HepG2 (cell line): ENCODE data around the gene SEM1. TPM values are rescaled to one million over a fixed set of nuclear protein-coding genes. Genes with fewer than 3 reads are reported as not detected.

Source experiments
- ATAC-seq: fragments of 200-7000 bp; cut with Tn5 transposase; 3 replicates; pipeline ENCODE4 v1.9.1; 2020; ENCODE audit warnings: mild to moderate bottlenecking, moderate library complexity
- BruUV-seq: library from RNA; stranded (reverse); fragments of 400-500 nt; replicated peaks from 2 replicates; lab custom pipeline; 2021; lab: Mats Ljungman, UMichigan
- CTCF ChIA-PET: fragments of 300-600 bp; formaldehyde crosslinking; extraction: SDS; loops from one replicate; lab custom pipeline; 2021; ENCODE audit warnings: low total read pairs, inconsistent platforms, low intra/inter-chr PET ratio; lab: Yijun Ruan, JAX
- POLR2A ChIA-PET: fragments of 350-600 bp; sonication (Branson Sonifier 250); formaldehyde crosslinking; loops from one replicate; lab custom pipeline; 2020; ENCODE audit warnings: antibody characterized with exemption, inconsistent platforms; lab: Yijun Ruan, JAX
- DNase-seq: peaks from one replicate; pipeline ENCODE4 v3.0.0-alpha.2; 2015; ENCODE audit warnings: low spot score
- FAIRE-seq: peaks from 3 replicates; lab custom pipeline; 2011; peaks lifted over from hg19 to GRCh38; lab: Jason Lieb, UNC
- H2AFZ ChIP-seq: one replicate; pipeline ENCODE4 v1.6.1; 2011; ENCODE audit warnings: low read length, inconsistent platforms
- H3K27ac ChIP-seq: fragments of 300-600 bp; 3 replicates; pipeline ENCODE4 v1.8.0; 2011; ENCODE audit warnings: mixed run types, mild to moderate bottlenecking, mixed read lengths, low read length, inconsistent platforms; ENCODE audit not compliant: insufficient read depth; ENCODE audit errors: extremely low read length
- H3K27me3 ChIP-seq, 2 experiments: fragments of 200-600 bp in 1 of 2; 2 replicates in 1 of 2; 3 replicates in 1 of 2; pipeline versions ENCODE4 v1.6.0 to v1.8.0; 2011; ENCODE audit warnings: low read length in 2 of 2, mild to moderate bottlenecking in 2 of 2, moderate library complexity in 2 of 2, inconsistent platforms in 1 of 2; ENCODE audit not compliant: insufficient read depth in 2 of 2, control insufficient read depth in 1 of 2
- H3K36me3 ChIP-seq, 2 experiments: fragments of 200-600 bp in 1 of 2; replicated peaks in 1 of 2; 2 replicates in 1 of 2; 3 replicates in 1 of 2; pipeline versions ENCODE4 v1.5.1 to v1.8.0; 2011; ENCODE audit warnings: low read length in 2 of 2, inconsistent platforms in 1 of 2; ENCODE audit not compliant: insufficient read depth in 2 of 2, control insufficient read depth in 1 of 2
- H3K4me1 ChIP-seq: 2 replicates; pipeline ENCODE4 v1.5.1; 2012; ENCODE audit warnings: low read length, inconsistent platforms; ENCODE audit not compliant: insufficient read depth
- H3K4me2 ChIP-seq: 2 replicates; pipeline ENCODE4 v1.6.0; 2011; ENCODE audit warnings: low read depth, low read length, inconsistent platforms
- H3K4me3 ChIP-seq, 3 experiments: fragments of 200-600 bp in 1 of 3; sonication (generic), shearing (Covaris generic) in 1 of 3; replicated peaks in 1 of 3; 2 replicates each; pipeline ENCODE4 v1.5.1; 2011 to 2016; ENCODE audit warnings: low read length in 3 of 3, inconsistent platforms in 2 of 3, low read depth in 2 of 3, mild to moderate bottlenecking in 2 of 3, control low read depth in 1 of 3, mixed read lengths in 1 of 3; ENCODE audit not compliant: insufficient read depth in 1 of 3
- H3K79me2 ChIP-seq: one replicate; pipeline ENCODE4 v1.6.1; 2011; ENCODE audit warnings: low read length, inconsistent platforms; ENCODE audit not compliant: insufficient read depth
- H3K9ac ChIP-seq: 2 replicates; pipeline ENCODE4 v1.6.0; 2011; ENCODE audit warnings: mild to moderate bottlenecking, low read depth, low read length, inconsistent platforms; ENCODE audit not compliant: insufficient read depth
- H3K9me3 ChIP-seq: 2 replicates; pipeline ENCODE4 v1.5.1; 2012; ENCODE audit warnings: mild to moderate bottlenecking, low read length
- H4K20me1 ChIP-seq: 2 replicates; pipeline ENCODE4 v1.6.0; 2011; ENCODE audit warnings: inconsistent platforms, mild to moderate bottlenecking, low read length, moderate library complexity; ENCODE audit not compliant: insufficient read depth
- AGO1 ChIP-seq: fragments of 200-400 bp; formaldehyde crosslinking; IDR thresholded peaks from 2 replicates; pipeline ENCODE4 v1.6.1; 2017; ENCODE audit warnings: mild to moderate bottlenecking, low read depth, low read length, moderate library complexity; ENCODE audit not compliant: poor library complexity, severe bottlenecking
- CBX5 ChIP-seq: sonication (generic); formaldehyde crosslinking; IDR thresholded peaks from 2 replicates; pipeline ENCODE4 v1.4.0; 2020; ENCODE audit warnings: missing genetic modification reagents, borderline replicate concordance
- IRX3 ChIP-seq: sonication (generic); formaldehyde crosslinking; IDR thresholded peaks from 2 replicates; pipeline ENCODE4 v1.8.1; 2023; ENCODE audit warnings: mild to moderate bottlenecking, low read depth, missing genetic modification reagents, borderline replicate concordance
- KIAA2018 ChIP-seq: sonication (generic); formaldehyde crosslinking; IDR thresholded peaks from 2 replicates; pipeline ENCODE4 v1.5.0; 2020; ENCODE audit warnings: mild to moderate bottlenecking, missing genetic modification reagents, borderline replicate concordance
- TBX3 ChIP-seq: fragments of 450-650 bp; IDR thresholded peaks from 2 replicates; pipeline ENCODE4 v1.6.1; 2017; ENCODE audit warnings: antibody characterized with exemption, mild to moderate bottlenecking, inconsistent platforms, borderline replicate concordance
- TFE3 ChIP-seq: IDR thresholded peaks from 2 replicates; pipeline ENCODE4 v1.6.1; 2016
- ZNF362 ChIP-seq: sonication (generic); formaldehyde crosslinking; IDR thresholded peaks from 2 replicates; pipeline ENCODE4 v1.4.0; 2020; ENCODE audit warnings: missing genetic modification reagents, mild to moderate bottlenecking, borderline replicate concordance
- ZNF567 ChIP-seq: sonication (generic); formaldehyde crosslinking; IDR thresholded peaks from 2 replicates; pipeline ENCODE4 v1.8.1; 2023; ENCODE audit warnings: mild to moderate bottlenecking, missing genetic modification reagents, borderline replicate concordance
- ZNF800 ChIP-seq: sonication (generic); formaldehyde crosslinking; IDR thresholded peaks from 2 replicates; pipeline ENCODE4 v1.4.0; 2020; ENCODE audit warnings: missing genetic modification reagents
- WGBS: methylation state at CpG from one replicate; pipeline ENCODE4 v1.1.6; 2017; ENCODE audit warnings: low lambda C conversion rate; 5-methylcytosine and 5-hydroxymethylcytosine counted together
- in situ Hi-C: cut with HindIII; loops from 2 replicates; pipeline ENCODE4 v1.10.0; 2017; ENCODE audit warnings: low pct_unique_long_range_greater_than_20kb; ENCODE audit not compliant: extremely low pct_ligation_motif_present
- intact Hi-C: fragments of 100-400 bp; cut with micrococcal nuclease; formaldehyde crosslinking; loops from one replicate; pipeline ENCODE4 v1.10.0; 2022; ENCODE audit not compliant: unreplicated experiment
- polyA plus RNA-seq, 8 experiments: library from polyadenylated mRNA; depleted of rRNA in 3 of 8; stranded (reverse) in 7 of 8; unstranded in 1 of 8; fragments of >200 nt; fragmentation: Illumina TruSeq in 4 of 8; extraction: Trizol in 4 of 8; gene quantifications; 2 replicates each; pipeline versions ENCODE4 v1.2.1 to v1.2.3, GENCODE V29; 2011 to 2016; ENCODE audit warnings: low read depth in 4 of 8, missing spikeins in 1 of 8, mixed read lengths in 1 of 8; ENCODE audit not compliant: insufficient read depth in 1 of 8
- total RNA-seq, 5 experiments: library from RNA; depleted of rRNA; stranded (reverse); fragments of >200 nt; fragmentation: Illumina TruSeq; extraction: Trizol; gene quantifications; 2 replicates each; pipeline ENCODE4 v1.2.3, GENCODE V29; 2016; ENCODE audit warnings: low read depth in 1 of 5

The SEM1 gene
- total and polyA plus RNA-seq, 2 of the 13 experiments (the other 11 are each of a cell fraction or from before 2014, with no cell fraction given): 40.7 to 174 TPM

GRCh38 chr7:96671854-96672253 lies 37.8 kb downstream of the SEM1 start:
- no TSS peak for BruUV-seq
- H3K4me1 ChIP-seq: no peaks in the 10 kb centered on the region
- TF ChIP-seq ZNF362: no peak
- no peak for TF ChIP-seq ZNF567 (CRISPR knock-in tag)
- TF ChIP-seq IRX3 (CRISPR knock-in tag): no peak
- TF ChIP-seq ZNF800 (CRISPR knock-in tag): no peak
- no peak for TF ChIP-seq KIAA2018 (CRISPR knock-in tag)
- TF ChIP-seq AGO1: no peak
- TF ChIP-seq TFE3 (CRISPR knock-in tag): no peak
- TF ChIP-seq TBX3: no peak
- no peak for TF ChIP-seq CBX5

More at GRCh38 chr7:96671854-96672253, 37.8 kb downstream of the SEM1 start:
- no peak for ATAC-seq
- Histone ChIP-seq H3K27me3 (no peaks in the 10 kb centered on the region), H3K4me2 (no peak overlapping the region), H3K79me2 (no peaks in the 10 kb centered on the region), H3K36me3 (peaks cover 0 to 1% of the 10 kb centered on the region in 2 experiments; a peak in 1 of 5 replicates), H4K20me1 (no peaks in the 10 kb centered on the region), H3K9me3 (no peaks in the 10 kb centered on the region), H3K4me3 (no peak overlapping the region), H3K9ac (no peak overlapping the region), H3K27ac (no peak overlapping the region), H2AFZ (no peak overlapping the region)
- in situ Hi-C loops (no loop called here), intact Hi-C loops (no loop called here)
- 93% methylated on average over 3 of the region's 3 CpGs for WGBS
- POLR2A ChIA-PET: no interaction called here
- no peak for FAIRE-seq
- CTCF ChIA-PET: no interaction called here
- no peak for DNase-seq
